Choroid plexus epithelial cell (primary cell): ENCODE measurements around the gene NR4A3.
"Not testable (repeated sequence)": the region's sequence is repeated elsewhere in the genome, so short reads cannot be mapped to it uniquely, and the experiment has no call there.

Source experiments
- DNase-seq: peaks from one replicate; pipeline ENCODE4 v3.0.0-alpha.2; 2010; ENCODE audit warnings: low read depth
- H3K4me3 ChIP-seq: 2 replicates; pipeline ENCODE4 v1.5.1; 2011; ENCODE audit warnings: low read depth, mild to moderate bottlenecking, control low read depth, low read length, moderate library complexity
- CTCF ChIP-seq: conservative IDR thresholded peaks from 2 replicates; pipeline ENCODE4 v1.5.1; 2011; ENCODE audit warnings: low read depth, mild to moderate bottlenecking, control low read depth, inconsistent platforms, low read length, moderate library complexity

The NR4A3 gene

GRCh38 chr9:99821396-99822108 is at the start of gene NR4A3:
TSS of gene NR4A3 (plus strand) at chr9:99821885. CDS start at chr9:99828043, 6,158 bp downstream.
- H3K4me3 ChIP-seq = peak within 1 kb of the TSS; percentile 89
- TF ChIP-seq CTCF = peak; percentile 27
- peak; percentile 98 for DNase-seq

GRCh38 chr9:99773468-99774138 is 48.1 kb upstream of the NR4A3 start:
- no peak for TF ChIP-seq CTCF

GRCh38 chr9:99778308-99778707 is 43.4 kb upstream of the NR4A3 start:
- peak; percentile 94 for DNase-seq
- H3K4me3 ChIP-seq = no peak overlapping the region
- no peak for TF ChIP-seq CTCF

More at GRCh38 chr9:99773468-99774138, 48.1 kb upstream of the NR4A3 start:
- DNase-seq = no peak
- no peak overlapping the region for H3K4me3 ChIP-seq

- no peak for DNase-seq
- no peak overlapping the region for H3K4me3 ChIP-seq
- no peak for TF ChIP-seq CTCF
Measured at GRCh38 chr9:99778836-99779235, 42.8 kb upstream of the NR4A3 start.

- TF ChIP-seq CTCF = no peak
Measured at GRCh38 chr9:99779277-99779676, 42.4 kb upstream of the NR4A3 start.

GRCh38 chr9:99782349-99782748 is 39.3 kb upstream of the NR4A3 start:
- not testable (repeated sequence) for H3K4me3 ChIP-seq, DNase-seq

More at GRCh38 chr9:99779277-99779676, 42.4 kb upstream of the NR4A3 start:
- H3K4me3 ChIP-seq = no peak overlapping the region
- no peak for DNase-seq

- no peak overlapping the region for H3K4me3 ChIP-seq
- no peak for DNase-seq
- no peak for TF ChIP-seq CTCF
Measured at GRCh38 chr9:99782962-99783718, 38.5 kb upstream of the NR4A3 start.
